GM06990 (cell line): Measurements from ENCODE around the gene TNIP2.
"Not testable (repeated sequence)": the region's sequence is repeated elsewhere in the genome, so short reads cannot be mapped to it uniquely, and the experiment has no call there.

ENCODE experiments used
- DNase-seq: peaks from one replicate; pipeline ENCODE4 v3.0.0-alpha.2; 2011; ENCODE audit not compliant: insufficient read length; ENCODE audit errors: extremely low read depth
- H3K27me3 ChIP-seq: replicated peaks from 2 replicates; pipeline ENCODE4 v1.6.0; 2011; ENCODE audit warnings: low read length; ENCODE audit not compliant: control insufficient read depth, insufficient read depth
- H3K36me3 ChIP-seq: 2 replicates; pipeline ENCODE4 v1.5.1; 2011; ENCODE audit warnings: low read length; ENCODE audit not compliant: control insufficient read depth, insufficient read depth
- H3K4me3 ChIP-seq: replicated peaks from 2 replicates; pipeline ENCODE4 v1.5.1; 2011; ENCODE audit warnings: low read depth, mild to moderate bottlenecking, control low read depth, low read length
- TF ChIP-seq, protein P1 (sequence below): IDR thresholded peaks from 2 replicates; pipeline ENCODE4 v1.5.1; 2011; ENCODE audit warnings: low read length, control low read depth, mild to moderate bottlenecking, inconsistent platforms; ENCODE audit not compliant: insufficient read depth, poor library complexity, severe bottlenecking

The TNIP2 gene

DNA sequence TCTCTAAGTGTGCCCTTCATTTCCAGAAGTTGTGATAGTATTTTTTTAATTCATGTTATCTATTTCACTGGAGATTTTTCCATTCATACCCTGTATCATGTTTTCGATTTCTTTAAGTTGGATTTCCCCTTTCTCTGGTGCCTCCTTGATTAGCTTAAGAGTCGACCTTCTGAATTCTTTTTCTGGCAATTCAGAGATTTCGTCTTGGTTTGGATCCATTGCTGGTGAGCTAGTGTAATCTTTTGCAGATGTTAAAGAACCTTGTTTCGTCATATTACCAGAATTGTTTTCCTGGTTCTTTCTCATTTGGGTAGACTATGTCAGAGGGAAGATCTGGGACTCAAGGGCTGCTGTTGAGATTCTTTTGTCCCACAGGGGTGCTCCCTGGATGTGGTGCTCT lies 27.7 kb upstream of the TNIP2 start:
- no peaks in the 10 kb centered on the region for H3K36me3 ChIP-seq
- H3K27me3 ChIP-seq: no peaks in the 10 kb centered on the region
- TF ChIP-seq, protein P1, sequence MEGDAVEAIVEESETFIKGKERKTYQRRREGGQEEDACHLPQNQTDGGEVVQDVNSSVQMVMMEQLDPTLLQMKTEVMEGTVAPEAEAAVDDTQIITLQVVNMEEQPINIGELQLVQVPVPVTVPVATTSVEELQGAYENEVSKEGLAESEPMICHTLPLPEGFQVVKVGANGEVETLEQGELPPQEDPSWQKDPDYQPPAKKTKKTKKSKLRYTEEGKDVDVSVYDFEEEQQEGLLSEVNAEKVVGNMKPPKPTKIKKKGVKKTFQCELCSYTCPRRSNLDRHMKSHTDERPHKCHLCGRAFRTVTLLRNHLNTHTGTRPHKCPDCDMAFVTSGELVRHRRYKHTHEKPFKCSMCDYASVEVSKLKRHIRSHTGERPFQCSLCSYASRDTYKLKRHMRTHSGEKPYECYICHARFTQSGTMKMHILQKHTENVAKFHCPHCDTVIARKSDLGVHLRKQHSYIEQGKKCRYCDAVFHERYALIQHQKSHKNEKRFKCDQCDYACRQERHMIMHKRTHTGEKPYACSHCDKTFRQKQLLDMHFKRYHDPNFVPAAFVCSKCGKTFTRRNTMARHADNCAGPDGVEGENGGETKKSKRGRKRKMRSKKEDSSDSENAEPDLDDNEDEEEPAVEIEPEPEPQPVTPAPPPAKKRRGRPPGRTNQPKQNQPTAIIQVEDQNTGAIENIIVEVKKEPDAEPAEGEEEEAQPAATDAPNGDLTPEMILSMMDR: no peak
- DNase-seq: no peak
- no peak overlapping the region for H3K4me3 ChIP-seq

DNA sequence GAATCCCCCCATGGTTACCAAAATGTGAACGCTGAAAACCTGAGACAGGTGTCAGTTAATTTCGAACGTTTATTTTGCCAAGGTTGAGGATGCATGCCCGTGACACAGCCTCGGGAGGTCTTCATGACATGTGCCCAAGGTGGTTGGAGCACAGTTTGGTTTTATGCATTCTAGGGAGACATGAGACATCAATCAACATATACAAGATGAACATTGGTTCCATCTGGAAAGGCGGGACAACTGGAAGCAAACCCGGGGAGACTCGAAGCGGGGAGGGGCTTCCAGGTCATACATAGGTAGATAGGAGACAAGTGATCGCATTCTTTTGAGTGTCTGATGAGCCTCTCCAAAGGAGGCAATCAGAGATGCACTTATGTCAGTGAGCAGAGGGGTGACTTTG lies 25.8 kb upstream of the TNIP2 start:
- Histone ChIP-seq H3K4me3 (no peak overlapping the region), H3K36me3 (no peaks in the 10 kb centered on the region), H3K27me3 (no peaks in the 10 kb centered on the region)
- no peak for DNase-seq
- TF ChIP-seq, protein P1: no peak

DNA sequence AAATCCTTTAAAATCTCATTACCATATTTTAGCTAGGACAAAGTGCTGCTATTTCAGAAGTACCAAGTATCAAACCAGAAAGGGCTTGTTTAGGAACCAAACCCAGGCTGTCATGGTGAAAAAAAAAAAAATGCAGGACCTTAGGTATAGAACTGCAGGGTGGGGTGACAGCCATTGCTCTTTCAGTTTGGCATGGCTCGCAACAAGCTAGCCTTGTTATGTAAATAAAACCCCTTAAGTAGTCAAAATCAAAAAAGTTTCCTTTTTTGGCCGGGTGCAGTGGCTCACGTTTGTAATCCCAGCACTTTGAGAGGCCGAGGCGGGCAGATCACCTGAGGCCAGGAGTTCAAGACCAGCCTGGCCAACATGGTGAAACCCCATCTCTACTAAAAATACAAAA lies 24.5 kb upstream of the TNIP2 start:
- not testable (repeated sequence) for H3K36me3 ChIP-seq, DNase-seq, H3K27me3 ChIP-seq, H3K4me3 ChIP-seq

DNA sequence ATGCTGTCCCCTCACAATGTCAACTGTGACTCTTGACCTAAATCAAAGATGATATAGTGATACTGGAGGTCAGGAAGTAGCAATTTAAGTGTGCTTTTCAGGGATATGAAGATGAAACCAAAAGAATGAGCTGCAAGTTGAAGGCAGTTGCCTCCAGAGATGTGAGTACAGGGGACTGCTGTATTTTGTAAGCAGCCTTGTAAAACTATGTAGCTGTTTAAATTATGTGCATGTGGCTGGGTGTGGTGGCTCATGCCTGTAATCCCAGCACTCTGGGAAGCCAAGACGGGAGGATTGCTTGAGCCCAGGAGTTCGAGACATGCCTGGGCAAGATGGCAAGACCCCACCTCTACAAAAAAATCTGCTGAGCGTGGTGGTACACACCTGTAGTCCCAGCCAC lies 15.1 kb upstream of the TNIP2 start:
- Histone ChIP-seq H3K27me3 (no peaks in the 10 kb centered on the region), H3K4me3 (no peak overlapping the region), H3K36me3 (no peaks in the 10 kb centered on the region)
- no peak for DNase-seq
- TF ChIP-seq, protein P1: no peak

DNA sequence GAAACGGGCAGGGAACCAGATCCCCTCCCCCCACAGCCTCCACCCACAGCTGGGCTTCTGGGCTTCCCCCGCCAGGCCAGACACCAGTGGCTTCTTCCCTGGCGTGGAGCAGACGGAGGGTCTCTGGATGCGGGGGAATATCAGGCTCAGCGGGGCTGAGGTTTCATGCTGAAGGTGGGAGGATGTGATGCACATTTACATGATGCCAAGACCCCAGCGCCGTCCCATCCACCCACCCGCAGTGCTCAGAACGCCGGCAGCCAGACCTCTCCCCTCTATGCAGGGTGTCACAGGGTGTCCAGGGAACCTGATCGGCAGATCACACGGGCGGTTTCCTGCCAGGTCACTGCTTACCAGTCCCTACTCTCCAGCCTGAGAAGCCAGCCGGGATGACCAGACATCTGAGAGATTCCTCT lies 12.8 kb upstream of the TNIP2 start:
- TF ChIP-seq, protein P1: no peak
- DNase-seq: no peak
- no peak overlapping the region for H3K4me3 ChIP-seq

DNA sequence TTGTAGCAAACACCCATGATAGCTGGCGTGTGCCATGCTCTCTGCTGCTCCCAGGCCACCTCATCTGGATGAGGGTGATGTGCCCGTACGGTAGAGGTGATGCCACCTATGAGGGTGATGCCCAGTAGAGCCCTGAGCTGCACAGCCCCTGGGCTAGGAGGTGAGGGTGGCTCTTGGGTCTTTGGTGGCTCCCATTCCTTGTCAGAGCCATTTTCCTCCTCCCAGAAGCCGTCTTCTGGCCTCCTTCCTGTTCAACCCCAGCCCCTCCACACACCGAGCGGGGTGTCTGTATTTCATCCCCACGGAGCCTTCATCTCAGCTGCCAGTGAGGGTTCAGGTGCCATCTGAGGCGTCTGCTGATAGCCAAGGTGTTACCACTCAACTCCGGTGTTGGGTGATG lies 12.0 kb upstream of the TNIP2 start:
- TF ChIP-seq, protein P1: no peak
- no peaks in the 10 kb centered on the region for H3K27me3 ChIP-seq
- no peaks in the 10 kb centered on the region for H3K36me3 ChIP-seq
- DNase-seq: no peak
- H3K4me3 ChIP-seq: no peak overlapping the region

More for the DNA sequence above, 12.8 kb upstream of the TNIP2 start:
- H3K36me3 ChIP-seq: no peaks in the 10 kb centered on the region
- H3K27me3 ChIP-seq: no peaks in the 10 kb centered on the region
